ENCODE results near the gene KIAA0319L. TPM values are rescaled to one million over a fixed set of nuclear protein-coding genes. Genes with fewer than 3 reads are reported as not detected.

Gene KIAA0319L
- total RNA-seq, 1 experiment from 2014 or later = 46.4 TPM

GRCh38 chr1:35448344-35448801 is 108.8 kb downstream of the KIAA0319L start:
- Histone ChIP-seq H3K56ac (ENCODE audit: insufficient read length, low read depth, low read length) (no peak overlapping the region), H3K23ac (ENCODE audit: insufficient read length, low read depth, low read length) (no peak overlapping the region), H3K18ac (ENCODE audit: insufficient read length, low read depth, low read length) (no peak overlapping the region), H4K8ac (replicated peaks; ENCODE audit: insufficient read length, low read depth, low read length) (no peak overlapping the region), H3K27me3 (ENCODE audit: insufficient read depth, low read length) (no peaks in the 10 kb centered on the region), H3K79me2 (ENCODE audit: insufficient read depth, low read length) (no peaks in the 10 kb centered on the region), H4K91ac (ENCODE audit: insufficient read length, low read depth, low read length) (no peak overlapping the region), H2BK5ac (ENCODE audit: insufficient read length, low read length) (no peak overlapping the region), H2BK15ac (ENCODE audit: low read depth, low read length) (no peak overlapping the region), H2BK120ac (ENCODE audit: low read depth, low read length, poor library complexity, severe bottlenecking) (no peak overlapping the region), H3K79me1 (ENCODE audit: insufficient read depth, low read depth, low read length, poor library complexity, severe bottlenecking) (no peaks in the 10 kb centered on the region), H4K20me1 (ENCODE audit: control insufficient read depth, insufficient read depth, insufficient read length) (peaks cover 3% of the 10 kb centered on the region), H4K5ac (ENCODE audit: insufficient read length, low read depth, low read length) (no peak overlapping the region), H2BK20ac (ENCODE audit: low read depth, low read length, poor library complexity, severe bottlenecking) (no peak overlapping the region), H3K14ac (ENCODE audit: insufficient read depth, low read length) (no peak overlapping the region), H2AK5ac (ENCODE audit: insufficient read length, low read length) (no peak overlapping the region), H3K9ac (ENCODE audit: extremely low read depth, insufficient read length, low read length) (no peak overlapping the region), H2AFZ (ENCODE audit: low read length) (no peak overlapping the region), H3K27ac (ENCODE audit: insufficient read length, low read depth, low read length) (no peak overlapping the region), H3K23me2 (ENCODE audit: insufficient read length, low read depth, low read length, poor library complexity, severe bottlenecking) (no peaks in the 10 kb centered on the region), H3K9me3 (ENCODE audit: control insufficient read depth, low read depth, low read length) (no peaks in the 10 kb centered on the region), H3K4ac (ENCODE audit: low read depth, low read length) (no peak overlapping the region), H3K4me2 (ENCODE audit: insufficient read depth, insufficient read length, low read length) (no peak overlapping the region), H2BK12ac (ENCODE audit: insufficient read length, low read depth, low read length) (no peak overlapping the region), H3T11ph (ENCODE audit: low read length) (no peak overlapping the region), H3K4me1 (ENCODE audit: insufficient read depth, low read length) (no peaks in the 10 kb centered on the region)
- H3K36me3 Mint-ChIP-seq (ENCODE audit: insufficient read depth in 1 of 3, low read depth in 3 of 3) = peaks cover 22 to 56% (median 26%) of the 10 kb centered on the region in 3 experiments; a peak in 6 of 7 replicates
- no peaks in the 10 kb centered on the region for H3K9me3 Mint-ChIP-seq
- H3K27ac Mint-ChIP-seq = no peak overlapping the region; a peak in 1 of 7 replicates
- DNase-seq = no peak
- no peaks in the 10 kb centered on the region for H3K27me3 Mint-ChIP-seq (ENCODE audit: low read depth)
- H3K4me1 Mint-ChIP-seq = no peaks in the 10 kb centered on the region
- H3K4me3 Mint-ChIP-seq = no peak overlapping the region; a peak in 1 of 5 replicates
- TF ChIP-seq CTCF (conservative IDR thresholded peaks at IDR 0.05) = no peak
- no CpG with 5 or more reads among the region's 3 CpGs for WGBS (ENCODE audit: extremely low coverage, insufficient read length, low lambda C conversion rate)

All from H9 (cell line).